IMR-90 (cell line): ENCODE data around the gene SIK3. TPM values are rescaled to one million over a fixed set of nuclear protein-coding genes. Genes with fewer than 3 reads are reported as not detected.

Experiments
- CHD1 ChIP-seq: IDR thresholded peaks from 2 replicates; pipeline ENCODE4 v1.6.1; 2012; ENCODE audit warnings: low read depth, low read length, improper control_type of control experiment
- ELK1 ChIP-seq: fragments of 150-350 bp; IDR thresholded peaks from 2 replicates; pipeline ENCODE4 v1.6.1; 2016; ENCODE audit warnings: low read depth, mild to moderate bottlenecking, low read length, moderate library complexity, borderline replicate concordance
- FOS ChIP-seq: fragments of 150-350 bp; IDR thresholded peaks from 2 replicates; pipeline ENCODE4 v1.6.1; 2016; ENCODE audit warnings: low read depth, low read length
- MXI1 ChIP-seq: IDR thresholded peaks from 2 replicates; pipeline ENCODE4 v1.6.1; 2012; ENCODE audit warnings: low read depth, mild to moderate bottlenecking, low read length, moderate library complexity, borderline replicate concordance
- SMC3 ChIP-seq: fragments of 150-350 bp; IDR thresholded peaks from 2 replicates; pipeline ENCODE4 v1.6.1; 2016; ENCODE audit warnings: low read depth, mild to moderate bottlenecking, antibody characterized with exemption, low read length, moderate library complexity
- polyA plus RNA-seq, 3 experiments: library from polyadenylated mRNA; depleted of rRNA; stranded (reverse); fragments of >200 nt; gene quantifications; 2 replicates each; pipeline ENCODE4 v1.2.3, GENCODE V29; 2012; ENCODE audit warnings: low replicate concordance in 1 of 3
- total RNA-seq: library from RNA; depleted of rRNA; stranded (reverse); fragments of >200 nt; gene quantifications from 2 replicates; pipeline ENCODE4 v1.2.3, GENCODE V29; 2012

The SIK3 gene
- total and polyA plus RNA-seq, 2 of the 4 experiments (the other 2 are of a cell fraction): 8.2 to 9.1 TPM

DNA sequence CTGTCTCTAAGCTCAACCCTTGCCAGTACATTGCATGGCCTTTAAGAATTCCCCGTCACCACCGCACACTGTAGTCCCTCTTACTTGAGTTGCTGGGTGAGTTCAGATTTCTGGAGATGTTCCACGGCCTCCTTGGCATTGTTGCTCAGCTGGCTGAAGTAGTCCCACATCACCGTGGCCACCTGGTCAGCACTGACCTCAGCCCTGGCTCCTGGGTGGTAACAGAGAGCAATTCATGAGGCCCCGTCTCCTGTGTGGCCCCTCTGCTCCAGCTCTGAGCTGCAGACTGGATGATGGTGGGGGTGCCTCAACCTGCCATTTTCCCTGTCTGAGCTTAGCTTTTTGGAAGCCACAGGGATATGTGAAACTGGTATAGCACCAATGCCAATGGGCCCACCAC lies 275.7 kb downstream of the SIK3 start (continued):
- TF ChIP-seq SMC3 (no peak), ELK1 (no peak), CHD1 (no peak), FOS (no peak), MXI1 (no peak)
